HG03520 (cell line): ENCODE results near the gene KLF11.
"Not testable (repeated sequence)": the region's sequence is repeated elsewhere in the genome, so short reads cannot be mapped to it uniquely, and the experiment has no call there.

ENCODE experiments used
- ATAC-seq: cut with Tn5 transposase; IDR thresholded peaks from one replicate; pipeline ENCODE4 v1.9.1; 2021; ENCODE audit warnings: mild to moderate bottlenecking, moderate library complexity; ENCODE audit not compliant: unreplicated experiment

The KLF11 gene

DNA sequence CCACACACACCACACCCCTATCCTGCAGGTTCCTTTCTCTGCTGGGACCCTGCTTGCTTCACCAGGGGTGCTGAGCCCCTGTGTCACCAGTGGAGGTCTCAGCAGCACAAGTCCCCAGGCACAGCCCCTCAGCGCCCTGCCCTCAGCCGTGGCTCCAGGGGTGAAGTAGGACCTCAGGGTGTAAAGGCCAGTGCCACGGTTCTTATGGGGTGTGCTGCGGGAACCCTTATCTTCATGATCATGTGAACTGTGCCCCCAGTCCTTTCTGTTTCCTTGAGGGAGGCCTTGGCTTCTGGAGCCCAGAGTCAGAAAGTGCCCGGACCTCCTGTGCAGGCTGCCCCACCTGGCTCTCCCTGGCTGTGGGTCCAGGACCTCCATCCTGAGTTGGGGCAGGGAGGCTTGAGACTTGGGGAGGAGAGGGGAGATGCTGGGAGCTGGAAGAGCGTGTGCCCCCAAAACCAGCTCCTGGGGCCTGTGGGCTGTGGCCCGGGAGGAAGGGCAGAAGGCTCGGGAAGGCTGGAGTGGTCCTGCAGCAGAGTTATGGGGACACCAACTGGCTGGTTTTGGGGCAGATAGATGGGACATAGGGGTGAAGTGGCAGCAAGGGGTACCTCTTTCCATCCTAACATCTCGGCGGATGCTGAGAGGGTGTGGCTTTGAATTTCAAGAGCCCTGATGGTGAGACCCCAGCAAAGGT lies 20.2 kb upstream of the KLF11 start:
- ATAC-seq: no peak

GRCh38 chr2:10026940-10027569 lies 16.3 kb upstream of the KLF11 start:
- no peak for ATAC-seq

- no peak for ATAC-seq
Measured at GRCh38 chr2:10027660-10028330, 15.6 kb upstream of the KLF11 start.

GRCh38 chr2:10028407-10028987 lies 14.9 kb upstream of the KLF11 start:
- ATAC-seq: no peak

DNA sequence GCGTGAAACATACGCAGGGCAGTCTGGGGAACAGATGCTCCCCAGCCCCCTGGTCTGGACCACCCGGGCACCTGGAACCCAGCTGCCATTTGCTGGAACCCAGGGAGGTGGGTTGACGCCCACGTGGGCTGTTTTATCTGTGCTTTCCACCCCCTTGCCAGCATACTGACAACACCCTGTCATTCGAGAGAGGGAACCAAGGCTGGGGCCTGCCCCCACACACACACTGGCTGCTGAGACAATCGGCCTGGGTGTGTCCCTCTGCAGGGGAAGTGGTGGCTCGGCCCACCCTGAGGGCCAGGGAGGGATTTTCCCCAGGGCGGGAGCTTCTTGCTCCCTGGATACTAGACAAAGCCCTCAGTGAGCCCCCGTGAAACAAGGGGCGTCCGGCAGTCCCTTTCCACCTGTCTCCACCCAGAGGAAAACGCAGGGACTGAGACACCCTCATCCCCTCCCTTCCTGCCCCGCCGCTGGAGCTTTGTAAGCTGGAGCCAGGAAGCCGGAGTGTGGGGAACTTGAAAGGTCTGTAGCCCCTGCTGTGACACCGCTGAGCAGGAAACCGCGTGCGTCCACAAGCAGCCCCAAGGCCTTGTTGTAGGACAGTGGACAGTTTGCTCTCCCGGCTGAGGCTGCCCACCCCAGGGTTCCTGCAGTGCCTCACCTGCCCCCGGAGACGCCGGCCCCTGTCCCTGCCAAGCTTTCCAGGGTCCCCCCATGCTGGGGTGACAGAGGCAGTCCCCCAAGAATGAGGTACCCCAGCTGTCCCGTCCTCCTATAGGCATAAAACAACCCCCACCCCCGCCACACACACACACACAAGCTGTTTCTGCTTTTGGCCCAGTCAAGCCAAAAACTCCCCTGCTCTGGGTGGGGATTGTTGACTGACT lies 14.1 kb upstream of the KLF11 start:
- no peak for ATAC-seq

DNA sequence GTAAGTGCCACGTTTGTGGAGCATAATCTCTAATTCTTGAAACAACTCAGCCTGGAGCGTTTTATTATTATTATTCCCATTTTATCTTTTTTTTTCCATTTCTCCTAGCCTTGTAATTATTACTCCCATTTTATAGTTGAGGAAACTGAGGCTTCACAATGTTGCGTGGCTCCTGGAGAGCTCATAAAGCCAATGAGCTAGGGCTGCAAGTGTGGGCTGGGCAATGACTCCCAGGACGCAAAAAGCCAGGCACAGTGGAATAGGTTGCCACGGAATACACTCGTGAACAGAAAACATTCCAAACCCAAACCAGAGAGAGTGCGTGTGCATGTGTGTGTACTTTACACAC lies 13.5 kb upstream of the KLF11 start:
- no peak for ATAC-seq

- no peak for ATAC-seq
Measured at GRCh38 chr2:10030311-10030736, 13.0 kb upstream of the KLF11 start.

- not testable (repeated sequence) for ATAC-seq
Measured at GRCh38 chr2:10030798-10031197, 12.6 kb upstream of the KLF11 start.

GRCh38 chr2:10031886-10032745 lies 11.2 kb upstream of the KLF11 start:
- no peak for ATAC-seq

GRCh38 chr2:10032746-10033105 lies 10.6 kb upstream of the KLF11 start:
- ATAC-seq: no peak

DNA sequence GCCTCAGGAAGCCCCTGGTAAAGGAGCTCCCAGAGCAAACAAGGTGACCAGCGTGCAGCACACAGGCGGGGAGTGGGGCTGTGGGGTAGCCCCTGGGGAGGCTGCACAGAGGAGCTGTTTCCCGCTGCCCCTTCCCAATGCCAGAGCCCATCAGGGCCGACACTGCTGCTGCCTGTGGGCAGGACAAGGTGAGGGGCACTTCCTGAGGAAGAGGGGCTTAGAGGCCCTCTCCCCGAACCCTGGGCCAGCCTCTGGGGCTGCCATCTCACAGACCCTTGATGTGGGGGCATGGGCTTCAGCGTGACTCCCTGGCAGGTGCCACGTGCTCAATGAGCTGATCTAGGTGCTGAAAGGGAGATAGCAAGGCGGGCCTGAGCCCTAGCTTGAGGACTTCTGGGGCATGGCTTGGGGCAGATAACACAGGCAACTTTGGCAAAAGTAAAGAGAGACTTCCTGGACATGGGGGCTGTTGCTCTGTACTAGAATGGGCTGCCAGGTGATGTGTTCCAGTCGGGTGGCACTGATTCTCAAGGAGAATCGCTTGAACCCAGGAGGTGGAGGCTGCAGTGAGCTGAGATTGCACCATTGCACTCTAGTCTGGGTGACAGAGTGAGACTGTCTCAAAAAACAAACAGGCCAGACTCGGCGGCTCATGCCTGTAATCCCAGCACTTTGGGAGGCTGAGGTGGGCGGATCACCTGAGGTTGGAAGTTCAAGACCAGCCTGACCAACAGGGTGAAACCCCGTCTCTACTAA lies 9.9 kb upstream of the KLF11 start:
- ATAC-seq: no peak

- no peak for ATAC-seq
Measured at GRCh38 chr2:10034333-10035052, 8.9 kb upstream of the KLF11 start.

GRCh38 chr2:10035053-10035422 lies 8.3 kb upstream of the KLF11 start:
- ATAC-seq: no peak

GRCh38 chr2:10035633-10036032 lies 7.7 kb upstream of the KLF11 start:
- ATAC-seq: no peak

- ATAC-seq: no peak
Measured at GRCh38 chr2:10036095-10036884, 7.1 kb upstream of the KLF11 start.

- no peak for ATAC-seq
Measured at GRCh38 chr2:10038123-10038522, 5.2 kb upstream of the KLF11 start.

GRCh38 chr2:10038716-10039115 lies 4.6 kb upstream of the KLF11 start:
- ATAC-seq: no peak
